B cell (primary cell): ENCODE measurements around the gene DZIP1L. TPM values are rescaled to one million over a fixed set of nuclear protein-coding genes. Genes with fewer than 3 reads are reported as not detected.

Source experiments
- ATAC-seq: fragments of 200-7000 bp; cut with Tn5 transposase; one replicate; pipeline ENCODE4 v1.10.0; 2021; ENCODE audit warnings: low read depth, mild to moderate bottlenecking, moderate number of reproducible peaks, moderate library complexity
- CTCF ChIA-PET: fragments of 350-600 bp; sonication (Branson Sonifier 250); formaldehyde crosslinking; loops from one replicate; lab custom pipeline; 2021; ENCODE audit warnings: antibody characterized with exemption, inconsistent platforms; lab: Charles Lee
- POLR2A ChIA-PET: fragments of 350-600 bp; sonication (Branson Sonifier 250); formaldehyde crosslinking; loops from one replicate; lab custom pipeline; 2021; ENCODE audit warnings: antibody characterized with exemption; lab: Charles Lee
- DNase-seq: peaks from one replicate; pipeline ENCODE4 v3.0.0; 2013
- H2AFZ ChIP-seq: 2 replicates; pipeline ENCODE4 v1.6.1; 2012; ENCODE audit warnings: mild to moderate bottlenecking, low read depth, low read length; ENCODE audit not compliant: insufficient read depth, poor library complexity, severe bottlenecking
- H3K27ac ChIP-seq, 2 donors: 1 replicate in 1 of 2; 2 replicates in 1 of 2; pipeline ENCODE4 v1.5.1; 2012 to 2013; ENCODE audit warnings: low read length in 2 of 2, mild to moderate bottlenecking in 2 of 2, moderate library complexity in 1 of 2
- H3K27me3 ChIP-seq, 4 experiments: fragments of 200-600 bp in 1 of 4; sonication (generic) in 1 of 4; replicated peaks in 1 of 4; 1 replicate in 2 of 4; 2 replicates in 2 of 4; pipeline versions ENCODE4 v1.6.1 to v1.7.0; 2013 to 2016; ENCODE audit warnings: low read length in 3 of 4, mild to moderate bottlenecking in 2 of 4, mixed read lengths in 1 of 4, moderate library complexity in 1 of 4; ENCODE audit not compliant: insufficient read depth in 4 of 4, control insufficient read depth in 3 of 4; ENCODE audit errors: control extremely low read depth in 1 of 4
- H3K36me3 ChIP-seq, 2 experiments: replicated peaks in 1 of 2; 1 replicate in 1 of 2; 2 replicates in 1 of 2; pipeline versions ENCODE4 v1.6.1 to v1.7.1; 2013; ENCODE audit warnings: low read length in 1 of 2; ENCODE audit not compliant: insufficient read depth in 2 of 2, control insufficient read depth in 1 of 2; ENCODE audit errors: control extremely low read depth in 1 of 2, extremely low read depth in 1 of 2
- H3K4me1 ChIP-seq, 2 donors: fragments of 200-600 bp in 1 of 2; sonication (generic) in 1 of 2; 1 replicate in 1 of 2; 2 replicates in 1 of 2; pipeline versions ENCODE4 v1.5.1 to v1.6.1; 2013 to 2017; ENCODE audit warnings: low read length in 2 of 2; ENCODE audit not compliant: control insufficient read depth in 2 of 2, insufficient read depth in 2 of 2
- H3K4me2 ChIP-seq: replicated peaks from 2 replicates; pipeline ENCODE3; 2012; ENCODE audit warnings: mild to moderate bottlenecking, low read depth, low read length; ENCODE audit not compliant: poor library complexity, severe bottlenecking
- H3K4me3 ChIP-seq, 5 experiments: fragments of 200-600 bp in 1 of 5; sonication (generic) in 1 of 5; 1 replicate in 3 of 5; 2 replicates in 2 of 5; pipeline versions ENCODE4 v1.5.1 to v1.7.0; 2011 to 2016; ENCODE audit warnings: low read length in 4 of 5, mild to moderate bottlenecking in 4 of 5, low read depth in 2 of 5, control low read depth in 1 of 5, moderate library complexity in 1 of 5; ENCODE audit not compliant: insufficient read depth in 1 of 5; ENCODE audit errors: control extremely low read depth in 1 of 5, extremely low read depth in 1 of 5
- H3K79me2 ChIP-seq: fragments of 200-600 bp; sonication (generic); one replicate; pipeline ENCODE4 v1.6.0; 2016; ENCODE audit warnings: low read length; ENCODE audit not compliant: control insufficient read depth, insufficient read depth
- H3K9ac ChIP-seq: fragments of 200-600 bp; sonication (generic); 2 replicates; pipeline ENCODE4 v1.6.1; 2017; ENCODE audit warnings: mild to moderate bottlenecking, low read length, moderate library complexity
- H3K9me3 ChIP-seq, 3 donors: one replicate each; pipeline versions ENCODE4 v1.6.1 to v1.7.1; 2013; ENCODE audit warnings: low read length in 2 of 3; ENCODE audit not compliant: control insufficient read depth in 2 of 3, insufficient read depth in 1 of 3; ENCODE audit errors: control extremely low read depth in 1 of 3
- H4K20me1 ChIP-seq: 2 replicates; pipeline ENCODE4 v1.6.0; 2012; ENCODE audit warnings: mild to moderate bottlenecking, low read length; ENCODE audit not compliant: insufficient read depth, control insufficient read depth, poor library complexity, severe bottlenecking
- H3K27ac Mint-ChIP-seq: one replicate; pipeline ENCODE4 v1.8.0; 2021; ENCODE audit warnings: mixed read lengths
- H3K27me3 Mint-ChIP-seq: one replicate; pipeline ENCODE4 v1.8.0; 2021; ENCODE audit warnings: mixed read lengths
- H3K4me1 Mint-ChIP-seq: one replicate; pipeline ENCODE4 v1.8.0; 2021; ENCODE audit warnings: mixed read lengths
- H3K4me3 Mint-ChIP-seq: one replicate; pipeline ENCODE4 v1.8.0; 2021; ENCODE audit warnings: mixed read lengths
- H3K9me3 Mint-ChIP-seq: one replicate; pipeline ENCODE4 v1.8.0; 2022; ENCODE audit warnings: mixed read lengths; ENCODE audit not compliant: insufficient read depth
- EZH2 ChIP-seq: IDR thresholded peaks from 2 replicates; pipeline ENCODE4 v1.6.1; 2012; ENCODE audit warnings: borderline replicate concordance, low read depth, mild to moderate bottlenecking, moderate library complexity, low read length; ENCODE audit not compliant: insufficient read depth, poor library complexity, severe bottlenecking
- intact Hi-C: fragments of 100-400 bp; cut with micrococcal nuclease; formaldehyde crosslinking; loops from one replicate; pipeline ENCODE4 v1.10.0; 2022
- polyA plus RNA-seq: library from polyadenylated mRNA; depleted of rRNA; stranded (reverse); fragments of >200 nt; gene quantifications from 2 replicates; pipeline ENCODE4 v1.2.3, GENCODE V29; 2012
- total RNA-seq, 2 donors: library from RNA; stranded (reverse); fragments of 120-200 nt in 1 of 2; gene quantifications; 1 replicate in 1 of 2; 2 replicates in 1 of 2; pipeline versions ENCODE4 v1.2.3 to v1.2.4, GENCODE V29; 2013 to 2022
- TF ChIP-seq, protein P1 (sequence below): fragments of 200-600 bp; IDR thresholded peaks from one replicate; pipeline ENCODE4 v1.8.0; 2022; ENCODE audit warnings: antibody characterized with exemption, mild to moderate bottlenecking

The DZIP1L gene
- total and polyA plus RNA-seq, 2 donors (not counting 1 experiment from before 2014, with no cell fraction given) = not detected

DNA sequence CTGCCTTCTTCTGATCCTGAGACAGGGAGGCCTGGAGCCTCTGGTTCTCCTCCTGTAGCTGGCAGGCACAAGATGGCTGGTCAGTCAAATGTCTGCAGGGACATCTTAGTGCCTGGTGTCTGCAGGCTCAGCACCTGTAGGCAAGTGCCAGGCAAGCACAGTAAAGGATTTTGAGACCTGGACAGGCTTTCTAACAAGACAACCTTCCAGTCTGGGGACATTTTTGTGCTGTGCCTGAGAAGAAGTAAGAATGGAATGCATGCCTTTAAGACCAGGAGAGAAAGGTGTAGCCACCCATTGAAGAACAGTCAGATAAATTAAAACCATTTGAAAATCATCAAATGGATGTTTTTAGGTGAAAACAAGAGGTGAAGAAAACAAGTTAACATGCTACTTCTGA is 31.2 kb downstream of the DZIP1L start:
- Histone ChIP-seq H3K4me1 (no peaks in the 10 kb centered on the region), H3K36me3 (no peaks in the 10 kb centered on the region), H3K4me2 (no peak overlapping the region), H3K27ac (no peak overlapping the region), H3K79me2 (no peaks in the 10 kb centered on the region), H4K20me1 (no peaks in the 10 kb centered on the region), H2AFZ (no peak overlapping the region), H3K9me3 (no peaks in the 10 kb centered on the region), H3K9ac (no peak overlapping the region), H3K27me3 (peaks cover 0 to 4% (median 0%) of the 10 kb centered on the region in 4 experiments), H3K4me3 (no peak overlapping the region)
- Mint-ChIP-seq H3K4me1 (no peaks in the 10 kb centered on the region), H3K4me3 (no peak overlapping the region), H3K27ac (no peak overlapping the region), H3K9me3 (no peaks in the 10 kb centered on the region), H3K27me3 (peaks cover 31% of the 10 kb centered on the region)
- ATAC-seq (no peak), DNase-seq (no peak)
- ChIA-PET CTCF (no interaction called here), POLR2A (no interaction called here)
- TF ChIP-seq, protein P1, sequence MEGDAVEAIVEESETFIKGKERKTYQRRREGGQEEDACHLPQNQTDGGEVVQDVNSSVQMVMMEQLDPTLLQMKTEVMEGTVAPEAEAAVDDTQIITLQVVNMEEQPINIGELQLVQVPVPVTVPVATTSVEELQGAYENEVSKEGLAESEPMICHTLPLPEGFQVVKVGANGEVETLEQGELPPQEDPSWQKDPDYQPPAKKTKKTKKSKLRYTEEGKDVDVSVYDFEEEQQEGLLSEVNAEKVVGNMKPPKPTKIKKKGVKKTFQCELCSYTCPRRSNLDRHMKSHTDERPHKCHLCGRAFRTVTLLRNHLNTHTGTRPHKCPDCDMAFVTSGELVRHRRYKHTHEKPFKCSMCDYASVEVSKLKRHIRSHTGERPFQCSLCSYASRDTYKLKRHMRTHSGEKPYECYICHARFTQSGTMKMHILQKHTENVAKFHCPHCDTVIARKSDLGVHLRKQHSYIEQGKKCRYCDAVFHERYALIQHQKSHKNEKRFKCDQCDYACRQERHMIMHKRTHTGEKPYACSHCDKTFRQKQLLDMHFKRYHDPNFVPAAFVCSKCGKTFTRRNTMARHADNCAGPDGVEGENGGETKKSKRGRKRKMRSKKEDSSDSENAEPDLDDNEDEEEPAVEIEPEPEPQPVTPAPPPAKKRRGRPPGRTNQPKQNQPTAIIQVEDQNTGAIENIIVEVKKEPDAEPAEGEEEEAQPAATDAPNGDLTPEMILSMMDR = no peak
- TF ChIP-seq EZH2 = no peak
- intact Hi-C loops = no loop called here

DNA sequence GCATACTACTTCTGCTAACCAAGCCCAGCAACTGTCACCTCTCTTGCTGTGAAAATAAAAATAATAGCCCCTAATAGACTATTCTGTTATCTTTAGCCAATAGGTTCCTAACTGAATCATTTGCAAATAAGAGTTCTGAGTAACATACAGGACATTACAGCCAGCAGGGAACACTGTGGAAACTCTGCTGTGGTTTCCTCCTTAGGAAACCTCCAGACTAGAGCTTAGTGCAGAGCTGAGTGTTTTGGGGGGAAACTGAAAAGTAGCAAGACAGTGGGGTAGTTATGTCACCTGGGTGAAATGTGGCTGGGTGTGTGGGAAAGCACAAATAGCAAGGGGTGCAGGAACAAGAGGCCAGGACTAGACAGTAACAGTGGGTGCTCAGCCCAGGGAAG is 32.4 kb downstream of the DZIP1L start:
- Mint-ChIP-seq H3K4me1 (no peaks in the 10 kb centered on the region), H3K27me3 (peaks cover 24% of the 10 kb centered on the region), H3K4me3 (no peak overlapping the region), H3K27ac (no peak overlapping the region), H3K9me3 (no peaks in the 10 kb centered on the region)
- TF ChIP-seq, protein P1 = no peak
- no peak for TF ChIP-seq EZH2
- no peak overlapping the region for H2AFZ ChIP-seq
- no peak overlapping the region for H3K27ac ChIP-seq
- H3K79me2 ChIP-seq = no peaks in the 10 kb centered on the region
- ATAC-seq (no peak), DNase-seq (no peak)
- peaks cover 0 to 4% (median 0%) of the 10 kb centered on the region in 4 experiments for H3K27me3 ChIP-seq
- intact Hi-C loops = no loop called here
- H3K4me1 ChIP-seq = no peaks in the 10 kb centered on the region
- no peak overlapping the region for H3K4me3 ChIP-seq
- ChIA-PET POLR2A (no interaction called here), CTCF (interaction anchor here (1.1 to 1.2 kb wide), 2 partner anchors 9 to 314 kb away, joined by 3 read pairs; no protein-coding TSS in a partner anchor)
- no peaks in the 10 kb centered on the region for H4K20me1 ChIP-seq
- H3K4me2 ChIP-seq = no peak overlapping the region
- H3K9me3 ChIP-seq = no peaks in the 10 kb centered on the region
- no peaks in the 10 kb centered on the region for H3K36me3 ChIP-seq
- H3K9ac ChIP-seq = no peak overlapping the region
